ENCODE data around the gene RALY.

DNA sequence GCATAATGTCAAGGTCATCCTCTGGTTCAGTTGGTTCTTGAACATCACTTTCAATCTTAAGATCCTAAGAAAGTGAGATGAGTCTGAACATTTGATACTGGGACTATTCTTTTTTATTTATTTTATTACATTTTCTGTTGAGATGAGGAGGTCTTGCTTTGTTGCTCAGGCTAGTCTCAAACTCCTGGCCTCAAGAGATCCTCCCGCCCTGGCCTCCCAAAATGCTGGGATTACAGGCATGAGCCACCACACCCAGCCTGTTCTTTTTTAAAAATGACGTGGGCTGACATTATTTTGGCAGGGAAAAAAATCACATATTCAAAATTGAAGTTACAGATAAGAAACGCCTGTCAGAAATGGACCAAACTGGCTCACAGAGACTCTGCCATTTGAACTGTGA, 104.9 kb downstream of the RALY start:
- no peak for TF ChIP-seq TARDBP (IDR thresholded peaks at IDR 0.05)
- TF ChIP-seq CTBP1 (IDR thresholded peaks at IDR 0.05; ENCODE audit: borderline replicate concordance), result no peak
- TF ChIP-seq SP1 (IDR thresholded peaks at IDR 0.05), result no peak
- TF ChIP-seq FOXK2 (IDR thresholded peaks at IDR 0.05), result no peak
- no peak for TF ChIP-seq BHLHE40 (IDR thresholded peaks at IDR 0.05; ENCODE audit: borderline replicate concordance)
- no peak for TF ChIP-seq FOXA1 (IDR thresholded peaks at IDR 0.05)
- TF ChIP-seq L3MBTL2 (conservative IDR thresholded peaks at IDR 0.05), result no peak
- TF ChIP-seq PKNOX1 (IDR thresholded peaks at IDR 0.05), result no peak
